Measurements from ENCODE around the gene DDX49.
"Not testable (repeated sequence)": the region's sequence is repeated elsewhere in the genome, so short reads cannot be mapped to it uniquely, and the experiment has no call there.

DDX49 gene

DNA sequence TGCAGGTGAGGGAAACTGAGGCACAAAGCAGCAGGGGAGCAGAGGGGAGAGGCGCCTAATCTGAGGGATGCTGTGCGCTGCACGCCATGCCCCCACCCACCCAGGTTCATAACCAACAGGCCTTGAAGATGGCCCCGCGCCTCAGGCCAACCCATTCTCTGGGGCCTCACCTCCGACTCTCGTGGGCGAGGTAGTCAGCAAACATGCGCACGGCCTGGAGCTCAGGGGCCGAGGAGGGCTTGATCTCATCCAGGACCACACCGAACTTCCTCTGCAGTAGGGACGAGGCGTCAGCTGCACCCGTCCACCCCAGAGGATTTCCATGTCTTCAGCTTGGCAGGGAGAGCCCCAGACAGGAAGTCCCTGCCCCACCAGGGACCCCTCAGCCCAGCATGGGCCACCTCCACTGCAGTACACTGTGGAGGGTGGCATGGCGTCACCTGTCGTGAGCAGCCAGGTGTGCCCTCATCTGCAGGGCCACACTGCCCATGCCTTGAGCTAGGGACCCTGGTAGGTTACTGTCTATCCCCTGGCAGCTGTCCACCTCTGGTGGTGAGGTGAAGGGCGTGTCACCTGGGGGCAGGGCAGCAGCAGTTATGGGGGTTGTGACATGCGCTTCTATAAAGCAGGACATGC is 8.6 kb upstream of the DDX49 start:
- no peak for DNase-seq (ENCODE audit: low read depth)

DNA sequence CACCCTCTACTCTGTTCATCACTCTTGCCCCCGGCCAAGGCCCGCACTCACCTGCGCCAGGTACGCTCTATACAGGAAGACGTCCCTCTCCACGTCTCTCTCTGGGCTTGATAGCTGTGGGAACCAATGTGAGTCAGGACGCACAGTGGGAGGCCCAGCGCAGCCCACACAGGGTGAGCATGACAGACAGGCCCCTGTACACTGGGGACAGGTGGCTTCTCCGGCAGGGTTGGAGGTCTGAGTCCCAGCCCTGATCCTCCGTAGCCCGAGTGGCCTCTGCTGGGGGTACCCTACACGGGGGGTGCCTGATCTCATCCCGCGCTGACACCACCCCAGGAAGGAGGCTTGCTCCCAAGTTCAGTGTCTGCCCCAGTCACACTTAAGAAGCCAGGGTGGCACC is 6.6 kb upstream of the DDX49 start:
- no peak for DNase-seq (ENCODE audit: low read depth)

DNA sequence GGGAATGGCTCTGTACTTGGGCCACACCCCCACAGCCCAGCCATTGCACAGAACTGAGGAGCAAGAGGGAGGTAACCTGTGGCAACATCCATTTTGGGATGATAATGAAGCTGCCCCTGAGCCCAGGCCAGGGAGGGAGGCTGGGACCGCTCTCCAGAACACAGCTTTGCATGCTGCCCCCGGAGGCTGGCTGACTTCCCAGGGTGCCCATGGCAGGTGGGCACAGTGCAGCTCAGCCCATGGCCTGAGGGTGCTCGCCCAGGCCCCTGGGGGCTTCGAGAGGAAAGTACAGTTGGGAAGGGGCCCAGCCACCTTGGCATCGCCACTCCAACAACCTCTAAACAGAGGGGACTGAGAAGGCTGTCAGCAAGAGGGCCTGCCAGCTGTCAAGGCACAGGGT is 6.0 kb upstream of the DDX49 start:
- DNase-seq (ENCODE audit: low read depth): no peak

DNA sequence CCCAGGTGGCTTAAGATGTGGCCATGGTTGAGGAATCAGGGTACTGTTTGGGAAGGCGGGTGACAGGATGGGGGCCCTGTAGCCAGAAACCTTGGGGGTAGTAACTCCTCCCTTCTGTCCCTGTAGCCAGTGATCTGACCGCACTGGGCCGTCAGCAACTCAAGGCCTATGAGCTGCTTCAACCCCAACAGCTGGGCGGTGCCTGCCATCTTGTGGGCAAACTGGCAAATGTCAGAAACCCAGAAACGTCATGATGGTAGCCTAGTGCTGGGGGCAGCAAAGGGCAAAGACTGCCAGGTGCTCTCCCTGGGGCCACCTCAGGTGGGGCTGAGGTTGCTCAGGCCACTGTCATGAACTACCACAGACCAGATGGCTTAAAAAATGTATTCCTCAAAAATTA is 3.9 kb upstream of the DDX49 start:
- no peak for DNase-seq (ENCODE audit: low read depth)

DNA sequence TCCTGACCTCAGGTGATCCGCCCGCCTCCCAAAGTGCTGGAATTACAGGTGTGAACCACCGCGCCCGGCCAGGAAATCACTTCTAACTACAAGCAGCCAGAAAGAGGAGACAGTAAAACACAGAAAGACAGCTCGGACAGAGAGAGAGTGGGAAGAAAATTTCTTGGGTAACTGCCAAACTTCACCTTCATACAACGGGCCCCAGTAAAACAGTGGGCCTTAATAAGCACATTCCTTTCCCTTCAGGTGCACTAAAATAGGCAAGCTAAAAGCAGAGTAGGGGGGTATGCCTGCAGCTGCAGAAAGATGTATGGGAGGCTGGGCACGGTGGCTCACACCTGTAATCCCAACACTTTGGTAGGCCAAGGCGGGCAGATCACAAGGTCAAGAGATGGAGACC is 1.9 kb upstream of the DDX49 start:
- DNase-seq (ENCODE audit: low read depth): not testable (repeated sequence)

DNA sequence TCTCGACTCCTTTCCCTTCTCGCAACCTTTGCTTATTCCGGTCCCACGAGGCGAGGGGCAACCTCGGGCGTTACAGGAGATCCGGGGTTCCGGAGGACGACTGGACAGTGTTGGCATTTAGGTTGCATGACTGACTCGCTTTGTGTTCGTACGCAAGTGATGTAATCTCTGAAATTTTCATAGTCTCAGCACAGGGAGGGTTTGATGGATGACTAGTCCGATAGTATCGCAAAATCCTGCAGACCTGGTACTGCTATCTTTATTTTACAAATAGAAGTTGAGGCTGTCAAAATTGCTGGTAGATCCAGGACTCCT is 342 bp downstream of the DDX49 start:
- no peak for DNase-seq (ENCODE audit: low read depth)

DNA sequence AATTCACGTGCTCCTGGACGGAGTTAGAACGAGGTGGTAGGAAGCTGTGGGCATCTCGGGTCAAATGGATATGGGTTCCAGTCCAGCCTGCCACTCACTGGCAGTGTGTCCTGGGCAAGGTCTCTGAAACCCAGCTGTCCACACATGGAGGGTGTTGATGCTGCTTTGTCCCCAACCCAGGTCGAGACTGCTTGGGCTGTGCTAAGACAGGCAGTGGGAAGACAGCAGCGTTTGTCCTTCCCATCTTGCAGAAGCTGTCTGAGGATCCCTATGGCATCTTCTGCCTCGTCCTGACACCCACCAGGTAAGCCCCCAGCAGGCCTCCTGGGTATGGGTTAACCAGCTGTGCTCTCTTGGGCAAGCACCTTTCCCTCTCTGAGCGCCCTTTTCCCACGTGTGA is 885 bp downstream of the DDX49 start:
- no peak for DNase-seq (ENCODE audit: low read depth)

DNA sequence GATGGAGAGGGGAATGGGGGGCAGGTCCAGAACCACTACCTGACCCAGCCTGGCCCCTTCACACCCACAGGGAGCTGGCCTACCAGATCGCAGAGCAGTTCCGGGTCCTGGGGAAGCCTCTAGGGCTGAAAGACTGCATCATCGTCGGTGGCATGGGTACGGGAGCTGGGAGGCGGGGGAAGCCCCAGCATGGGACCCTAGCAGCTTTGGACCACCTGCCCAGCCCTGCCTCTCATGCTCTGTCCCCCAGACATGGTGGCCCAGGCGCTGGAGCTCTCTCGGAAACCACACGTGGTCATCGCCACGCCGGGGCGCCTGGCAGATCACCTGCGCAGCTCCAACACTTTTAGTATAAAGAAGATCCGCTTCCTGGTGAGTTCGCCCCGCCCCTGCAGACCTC is 2.1 kb downstream of the DDX49 start:
- DNase-seq (ENCODE audit: low read depth): no peak

DNA sequence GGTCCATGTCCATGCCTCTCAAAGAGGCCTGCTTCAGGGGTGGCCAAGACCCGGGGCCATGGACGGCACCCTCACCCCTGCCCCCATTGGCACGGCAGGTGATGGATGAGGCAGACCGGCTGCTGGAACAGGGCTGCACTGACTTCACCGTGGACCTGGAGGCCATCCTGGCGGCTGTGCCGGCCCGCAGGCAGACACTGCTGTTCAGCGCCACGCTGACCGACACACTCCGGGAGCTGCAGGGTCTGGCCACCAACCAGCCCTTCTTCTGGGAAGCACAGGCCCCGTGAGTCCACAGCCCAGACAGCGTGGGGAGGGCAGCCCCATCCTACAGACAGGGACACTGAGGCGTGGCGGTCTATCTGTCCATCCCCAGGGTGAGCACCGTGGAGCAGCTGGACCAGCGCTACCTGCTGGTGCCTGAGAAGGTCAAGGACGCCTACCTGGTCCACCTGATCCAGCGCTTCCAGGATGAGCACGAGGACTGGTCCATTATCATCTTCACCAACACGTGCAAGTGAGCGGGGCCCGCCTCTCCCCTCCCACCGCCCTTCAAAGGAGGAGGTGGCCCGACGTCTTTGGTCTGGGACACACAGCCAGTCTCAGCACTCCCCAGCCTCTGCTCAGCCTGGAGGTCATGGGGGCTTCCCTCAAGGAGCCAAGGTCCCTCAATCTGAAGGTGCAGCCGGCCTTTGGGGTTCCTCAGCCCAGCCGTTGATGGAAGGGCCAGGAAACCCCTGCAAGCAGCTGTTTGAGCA is 2.9 kb downstream of the DDX49 start:
- DNase-seq (ENCODE audit: low read depth): no peak

DNA sequence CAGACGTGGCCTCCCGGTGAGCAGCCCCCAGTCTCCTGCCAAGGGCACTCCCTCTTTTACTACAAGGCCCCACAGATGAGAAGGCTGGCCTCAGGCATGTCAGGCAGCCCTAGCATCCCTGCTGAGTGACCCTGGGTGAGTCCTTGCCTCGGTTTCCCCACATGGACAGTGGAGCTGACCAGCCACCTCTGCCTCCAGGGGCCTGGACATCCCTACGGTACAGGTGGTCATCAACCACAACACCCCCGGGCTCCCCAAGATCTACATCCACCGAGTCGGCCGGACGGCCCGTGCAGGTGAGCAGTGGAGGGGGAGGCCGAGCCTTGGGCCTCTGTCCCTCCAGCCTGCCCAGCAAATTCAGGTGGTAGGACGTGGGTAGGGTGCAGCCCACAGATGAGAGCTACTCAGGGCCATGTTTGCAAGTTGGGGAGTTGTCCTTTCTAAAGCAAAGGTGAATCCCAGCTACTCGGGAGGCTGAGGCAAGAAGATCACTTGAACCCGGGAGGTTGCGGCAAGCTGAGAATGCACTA is 5.2 kb downstream of the DDX49 start:
- no peak for DNase-seq (ENCODE audit: low read depth)

DNA sequence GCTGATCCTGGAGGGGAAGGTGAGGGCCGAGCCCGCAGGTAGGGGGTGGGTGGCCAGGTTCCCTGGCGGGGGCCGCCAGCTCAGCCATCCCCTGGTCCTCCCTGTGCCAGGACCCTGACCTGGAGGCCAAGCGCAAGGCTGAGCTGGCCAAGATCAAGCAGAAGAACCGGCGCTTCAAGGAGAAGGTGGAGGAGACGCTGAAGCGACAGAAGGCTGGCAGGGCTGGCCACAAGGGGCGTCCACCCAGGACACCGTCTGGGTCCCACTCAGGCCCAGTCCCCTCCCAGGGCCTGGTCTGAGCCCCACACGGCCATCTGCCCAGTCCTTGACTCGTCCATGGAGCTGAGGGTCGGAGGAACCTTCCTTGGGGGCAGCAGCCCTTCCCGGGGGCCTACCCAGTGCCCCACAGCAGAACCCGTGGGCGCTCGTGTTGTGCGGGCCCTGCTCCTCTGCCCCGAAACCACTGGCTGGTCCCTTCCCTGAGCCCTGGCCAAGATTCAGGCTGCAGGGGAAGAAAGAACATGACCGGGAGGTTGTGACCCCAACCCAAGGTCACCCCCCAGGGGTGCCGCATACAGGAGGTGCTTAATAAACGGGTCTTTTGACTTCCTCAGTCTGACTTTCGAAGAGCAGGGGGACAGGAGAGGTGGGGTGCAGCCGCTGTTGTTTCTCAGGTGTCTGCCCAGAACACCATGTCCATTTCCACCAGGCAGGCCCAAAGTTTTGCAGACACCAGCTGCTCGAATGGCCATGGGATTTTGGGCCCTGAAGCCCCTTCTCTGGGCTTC is 8.7 kb downstream of the DDX49 start:
- DNase-seq (ENCODE audit: low read depth): no peak

DNA sequence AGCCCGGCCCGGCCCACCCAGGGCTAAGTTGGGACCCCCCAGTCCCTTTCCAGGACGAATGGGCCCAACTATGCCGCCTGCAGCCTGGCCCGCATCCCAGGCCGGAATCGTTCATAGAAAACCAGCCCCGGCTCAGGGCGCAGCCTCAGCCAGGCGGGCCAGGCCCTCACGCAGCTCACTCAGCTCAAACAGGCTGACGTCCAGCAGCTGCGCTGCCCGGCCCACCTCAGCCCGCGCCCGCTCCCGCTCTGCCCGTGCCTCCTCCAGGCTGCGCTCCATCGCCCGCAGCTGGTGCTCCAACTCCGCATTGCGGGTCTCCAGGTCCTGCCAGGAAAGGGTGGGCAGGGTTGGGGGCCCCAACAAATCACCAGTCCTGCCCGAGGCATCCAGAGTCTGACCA is 9.8 kb downstream of the DDX49 start:
- no peak for DNase-seq (ENCODE audit: low read depth)

DNA sequence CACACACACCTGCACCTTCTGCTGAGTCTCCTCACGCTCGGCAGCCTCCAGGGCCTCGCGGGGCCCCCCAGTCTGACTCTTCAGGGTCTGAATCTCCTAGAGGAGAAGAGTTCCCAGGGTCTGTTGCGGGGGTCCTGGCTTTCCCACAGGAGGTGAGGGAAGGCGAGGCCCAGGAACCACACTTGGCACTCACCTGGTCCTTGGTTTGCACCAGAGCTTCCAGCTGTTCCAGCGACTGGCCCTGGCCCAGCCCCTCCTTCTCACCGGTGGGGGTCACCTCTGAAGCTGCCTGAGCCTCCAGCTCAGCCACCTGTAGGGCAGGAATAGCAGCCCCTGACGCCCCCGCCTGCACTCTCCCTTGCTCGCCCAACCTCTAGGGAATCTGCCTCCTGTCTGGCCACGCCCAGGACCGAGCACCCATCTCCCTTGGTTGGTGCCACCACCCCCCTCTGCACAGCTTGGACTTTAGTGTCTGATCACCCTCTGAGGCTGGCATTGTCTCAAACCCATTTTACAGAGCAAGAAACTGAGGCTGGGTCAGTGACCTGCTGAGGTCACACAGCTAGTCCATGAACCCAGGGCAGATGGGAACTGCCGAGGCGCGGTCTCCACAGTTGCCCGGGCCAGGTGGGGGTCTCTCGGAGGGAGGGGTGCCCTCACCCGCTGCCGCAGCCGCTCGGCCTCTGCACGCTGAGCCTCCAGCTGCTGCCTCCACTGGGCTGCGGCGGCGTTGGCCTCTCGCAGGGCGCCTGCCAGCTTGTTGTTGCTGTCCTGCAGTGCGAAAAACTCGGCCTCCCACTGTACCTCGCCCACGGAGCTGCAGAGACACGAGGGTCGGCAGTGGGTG is 12.0 kb downstream of the DDX49 start:
- DNase-seq (ENCODE audit: low read depth): no peak

DNA sequence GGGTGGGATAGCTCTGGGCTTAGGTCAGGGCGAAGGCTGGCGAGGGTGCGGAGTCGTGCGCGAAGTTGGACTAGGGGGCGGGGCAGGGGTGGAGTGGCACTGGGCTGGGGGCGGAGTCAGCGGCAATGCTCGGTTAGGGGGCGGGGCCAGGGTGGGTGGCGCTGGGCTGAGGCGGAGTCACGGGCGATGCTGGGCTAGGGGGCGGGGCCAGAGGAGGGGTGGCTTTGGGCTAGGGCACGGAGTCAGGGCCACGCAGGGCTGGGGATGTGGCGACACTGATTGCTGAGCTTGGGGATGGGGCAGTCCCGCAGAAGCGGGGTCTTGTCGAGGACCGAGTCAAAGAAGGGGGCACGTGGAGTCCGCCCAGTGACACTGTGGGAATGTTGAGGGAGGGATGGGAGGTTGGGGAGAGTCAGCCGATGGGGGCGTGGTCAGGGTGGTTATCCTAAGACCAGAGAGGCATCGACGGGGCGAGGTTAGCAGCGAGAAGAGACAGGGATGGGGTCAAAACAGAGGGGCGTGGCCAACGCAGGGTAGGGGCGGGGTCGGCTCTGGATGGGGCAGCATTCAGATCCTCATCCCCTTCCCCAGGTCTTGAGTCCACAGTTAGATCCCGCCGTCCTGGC is 12.8 kb downstream of the DDX49 start:
- no peak for DNase-seq (ENCODE audit: low read depth)

DNA sequence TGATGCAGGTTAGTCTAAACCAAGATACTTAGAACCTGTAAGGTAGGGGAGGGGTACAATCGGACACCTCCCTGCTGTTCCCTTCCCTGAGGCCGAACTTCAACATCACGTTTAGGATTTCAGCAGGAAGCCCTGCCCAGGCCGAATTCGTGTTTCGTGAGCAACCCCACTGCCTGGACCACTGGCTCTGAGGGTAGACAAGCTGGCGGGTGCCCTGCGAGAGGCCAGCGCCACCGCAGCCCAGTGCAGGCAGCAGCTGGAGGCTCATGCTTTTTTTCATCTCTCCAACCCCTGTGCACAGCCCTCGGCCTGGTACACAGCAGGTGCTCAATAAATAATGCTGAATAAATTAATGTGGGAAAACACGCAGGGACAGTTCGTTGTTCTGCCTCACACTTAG is 13.8 kb downstream of the DDX49 start:
- no peak for DNase-seq (ENCODE audit: low read depth)

DNA sequence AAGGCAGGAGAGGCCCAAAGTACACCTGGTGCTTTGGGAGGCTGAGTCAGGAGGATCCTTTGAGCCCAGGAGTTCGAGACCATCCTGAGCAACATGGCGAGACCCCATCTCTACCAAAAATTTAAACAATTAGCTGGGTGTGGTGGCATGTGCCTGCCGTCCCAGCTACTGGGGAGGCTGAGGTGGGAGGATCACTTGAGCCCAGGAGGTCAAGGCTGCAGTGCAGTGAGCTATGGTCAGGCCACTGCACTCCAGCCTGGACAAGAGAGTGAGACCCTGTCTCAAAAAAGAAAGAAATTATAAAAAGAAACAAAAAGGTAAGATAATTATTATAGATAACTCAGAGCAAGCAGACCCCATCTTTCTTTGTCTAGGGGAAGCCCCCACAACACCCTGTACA is 19.6 kb downstream of the DDX49 start:
- DNase-seq (ENCODE audit: low read depth): no peak

DNA sequence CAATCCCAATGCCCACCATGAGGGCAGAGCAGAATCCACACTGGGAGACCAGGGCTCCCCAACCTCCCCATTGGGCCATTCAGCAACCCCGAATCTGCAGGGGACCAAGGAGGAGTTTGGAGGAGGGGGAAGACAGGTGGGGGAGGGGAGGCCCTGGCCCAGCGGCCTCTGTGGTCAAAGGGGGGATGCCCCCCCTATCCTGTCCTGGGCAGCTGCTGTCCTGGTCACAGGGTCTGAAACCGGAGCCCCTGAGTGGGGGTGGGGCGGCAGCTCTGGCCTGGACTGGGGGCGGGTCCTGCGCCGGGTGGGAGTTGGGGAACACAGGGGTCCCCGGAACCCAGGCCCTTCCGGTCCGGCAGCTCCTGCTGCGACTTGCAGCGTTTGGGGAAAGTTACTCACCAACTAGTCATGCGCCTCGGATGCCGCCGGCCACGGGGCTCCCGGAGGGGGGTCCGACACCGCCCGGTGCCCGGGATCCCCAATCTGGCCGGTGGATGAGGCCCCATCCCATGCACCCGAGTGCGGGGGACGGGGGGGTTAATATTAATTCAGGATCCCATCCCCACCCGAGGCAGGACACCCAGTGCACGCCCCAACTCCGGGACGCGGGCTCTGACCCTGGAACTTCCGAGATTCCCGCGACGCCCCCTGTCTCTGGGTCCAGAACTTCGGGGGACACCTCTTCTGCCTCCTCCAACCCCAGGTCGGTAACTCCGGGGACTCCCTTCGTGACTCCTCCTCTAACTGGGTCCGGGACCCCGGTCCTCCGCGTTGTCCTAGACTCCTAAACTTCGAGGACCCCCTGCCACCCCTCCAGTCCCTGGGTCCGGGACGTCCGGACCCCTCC is 20.6 kb downstream of the DDX49 start:
- DNase-seq (ENCODE audit: low read depth): no peak

DNA sequence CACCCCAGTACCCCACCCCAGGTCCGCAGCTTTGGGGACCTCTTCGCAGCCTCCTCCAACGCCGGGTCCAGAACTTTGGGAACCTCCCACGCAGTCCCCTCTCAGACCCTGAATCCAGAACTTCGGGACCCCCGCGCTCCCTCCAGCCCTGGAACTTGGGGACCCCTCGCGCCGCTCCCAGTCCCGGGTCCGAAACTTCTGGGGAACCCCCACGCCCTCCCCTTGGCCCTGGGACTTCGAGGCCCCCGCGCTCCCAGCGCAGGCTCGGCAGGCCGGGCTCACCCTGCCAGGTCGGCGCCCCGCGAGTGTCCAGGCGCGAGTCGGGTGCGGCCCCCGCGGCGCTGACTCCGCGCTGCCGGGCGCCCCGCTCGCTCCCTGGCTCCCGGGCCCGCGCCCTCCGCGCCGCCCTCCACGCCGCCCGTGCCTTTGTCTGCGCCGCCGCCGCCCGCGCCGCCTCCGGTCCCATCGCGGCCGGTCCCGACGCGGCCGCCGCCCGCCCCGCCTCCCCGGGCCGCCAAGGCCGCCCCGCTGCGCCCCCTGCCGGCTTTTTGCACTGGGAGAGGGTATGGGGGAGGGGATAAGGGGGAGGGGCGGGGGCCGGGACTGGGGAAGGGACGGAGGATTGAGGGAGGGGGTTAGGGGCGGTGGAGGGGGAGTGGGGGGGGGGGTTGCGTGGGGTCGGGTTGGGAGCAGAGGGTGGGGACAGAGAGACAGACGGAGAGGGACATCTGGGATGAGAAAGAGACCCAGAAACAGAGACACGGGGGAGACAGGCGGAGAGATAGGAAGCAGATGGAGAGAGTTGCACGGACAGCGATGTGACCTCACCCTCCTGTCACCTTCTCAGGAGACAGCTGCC is 21.5 kb downstream of the DDX49 start, which contains the start of gene HOMER3:
TSS of gene HOMER3 (minus strand) at position 449 of the 859 bp plus-strand sequence. CDS start 2,235 bp downstream, outside the sequence.
- DNase-seq (ENCODE audit: low read depth): no peak

DNA sequence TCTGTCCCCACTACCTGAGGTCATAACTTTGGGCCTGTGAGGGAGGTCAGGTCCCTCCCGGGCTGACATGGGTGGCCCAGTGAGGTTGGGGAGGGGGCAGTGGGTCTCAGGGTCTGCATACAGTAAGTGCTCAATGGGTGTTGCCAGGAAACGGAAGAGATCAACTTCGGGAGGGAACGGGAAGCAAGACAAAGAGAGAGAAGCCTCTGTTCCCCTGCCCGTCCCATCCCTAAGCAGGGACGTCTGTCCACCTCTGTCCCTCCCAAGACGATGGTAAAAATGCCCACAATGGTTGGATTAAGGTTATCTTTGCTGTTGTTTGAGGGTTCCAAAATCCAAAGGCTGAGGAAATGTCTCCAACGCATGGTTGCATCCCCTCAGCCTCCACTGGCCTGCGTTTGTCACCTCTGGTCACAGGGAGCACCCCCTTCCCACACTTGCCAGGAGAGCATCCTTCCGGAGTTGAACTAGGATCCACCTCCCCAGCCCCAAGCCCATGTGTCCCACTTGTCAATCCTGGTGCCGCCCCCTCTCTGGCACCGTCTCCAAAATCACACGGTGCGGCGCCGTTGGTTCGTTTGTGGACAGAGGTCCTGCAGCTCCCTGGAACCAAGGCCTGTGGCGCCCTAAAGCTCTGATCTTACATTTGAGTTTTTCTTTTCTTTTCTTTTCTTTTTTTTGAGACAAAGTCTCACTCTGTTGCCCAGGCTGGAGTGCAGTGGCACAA is 22.3 kb downstream of the DDX49 start:
- DNase-seq (ENCODE audit: low read depth): no peak

Data from GM04503 (cell line).